Thyroid gland (tissue), 4 donors: ENCODE results near the gene ZBP1.

Source experiments
- POLR2A ChIP-seq, 2 donors: fragments of 450-650 bp; IDR thresholded peaks; one replicate each; pipeline ENCODE4 v1.6.1; 2017; ENCODE audit warnings: antibody characterized with exemption in 2 of 2, mild to moderate bottlenecking in 2 of 2, moderate library complexity in 1 of 2
- TF ChIP-seq, protein P1 (sequence below), 6 experiments: fragments of 200-600 bp in 3 of 6; fragments of 450-650 bp in 3 of 6; sonication (generic) in 3 of 6; IDR thresholded peaks; one replicate each; pipeline ENCODE4 v1.5.1; 2016 to 2019; ENCODE audit warnings: antibody characterized with exemption in 6 of 6, mild to moderate bottlenecking in 2 of 6, inconsistent platforms in 1 of 6, moderate library complexity in 1 of 6

GRCh38 chr20:57558614-57559288, 61.5 kb downstream of the ZBP1 start:
- TF ChIP-seq POLR2A (IDR thresholded peaks at IDR 0.05): no peak
- TF ChIP-seq, protein P1, sequence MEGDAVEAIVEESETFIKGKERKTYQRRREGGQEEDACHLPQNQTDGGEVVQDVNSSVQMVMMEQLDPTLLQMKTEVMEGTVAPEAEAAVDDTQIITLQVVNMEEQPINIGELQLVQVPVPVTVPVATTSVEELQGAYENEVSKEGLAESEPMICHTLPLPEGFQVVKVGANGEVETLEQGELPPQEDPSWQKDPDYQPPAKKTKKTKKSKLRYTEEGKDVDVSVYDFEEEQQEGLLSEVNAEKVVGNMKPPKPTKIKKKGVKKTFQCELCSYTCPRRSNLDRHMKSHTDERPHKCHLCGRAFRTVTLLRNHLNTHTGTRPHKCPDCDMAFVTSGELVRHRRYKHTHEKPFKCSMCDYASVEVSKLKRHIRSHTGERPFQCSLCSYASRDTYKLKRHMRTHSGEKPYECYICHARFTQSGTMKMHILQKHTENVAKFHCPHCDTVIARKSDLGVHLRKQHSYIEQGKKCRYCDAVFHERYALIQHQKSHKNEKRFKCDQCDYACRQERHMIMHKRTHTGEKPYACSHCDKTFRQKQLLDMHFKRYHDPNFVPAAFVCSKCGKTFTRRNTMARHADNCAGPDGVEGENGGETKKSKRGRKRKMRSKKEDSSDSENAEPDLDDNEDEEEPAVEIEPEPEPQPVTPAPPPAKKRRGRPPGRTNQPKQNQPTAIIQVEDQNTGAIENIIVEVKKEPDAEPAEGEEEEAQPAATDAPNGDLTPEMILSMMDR (IDR thresholded peaks at IDR 0.05): no peak
